Pancreas (tissue), 10 donors: ENCODE data around the gene NGF. TPM values are rescaled to one million over a fixed set of nuclear protein-coding genes. Genes with fewer than 3 reads are reported as not detected.
"Not testable (repeated sequence)": the region's sequence is repeated elsewhere in the genome, so short reads cannot be mapped to it uniquely, and the experiment has no call there.

Experiments used
- ATAC-seq, 4 donors: fragments of 200-7000 bp; cut with Tn5 transposase; one replicate each; pipeline versions ENCODE4 v1.8.0 to v1.9.1; 2020; ENCODE audit warnings: mild to moderate bottlenecking in 4 of 4, moderate library complexity in 4 of 4
- DNase-seq, 6 donors: peaks; one replicate each; pipeline ENCODE4 v3.0.0-alpha.2; 2020
- FAIRE-seq: peaks from 2 replicates; lab custom pipeline; 2012; peaks lifted over from hg19 to GRCh38; lab: Jason Lieb, UNC
- H3K27ac ChIP-seq, 4 donors: fragments of 200-600 bp; sonication (generic); 1 replicate in 3 of 4; 2 replicates in 1 of 4; pipeline versions ENCODE4 v1.5.0 to v1.8.0; 2020
- H3K27me3 ChIP-seq, 4 donors: fragments of 200-600 bp; one replicate each; pipeline ENCODE4 v1.8.0; 2021
- H3K36me3 ChIP-seq, 3 donors: fragments of 200-600 bp; sonication (generic) in 1 of 3; one replicate each; pipeline versions ENCODE4 v1.5.0 to v1.8.0; 2020 to 2021
- H3K4me1 ChIP-seq, 3 donors: fragments of 200-600 bp; one replicate each; pipeline ENCODE4 v1.8.0; 2021
- H3K4me3 ChIP-seq, 4 donors: fragments of 200-600 bp; sonication (generic) in 2 of 4; one replicate each; pipeline versions ENCODE4 v1.5.0 to v1.8.0; 2020 to 2021
- H3K9me3 ChIP-seq, 4 donors: fragments of 200-600 bp; one replicate each; pipeline ENCODE4 v1.8.0; 2021
- WGBS, 2 donors: extraction: QIAGEN DNeasy Blood & Tissue Kit; methylation state at CpG; one replicate each; pipeline ENCODE4 v1.1.7; 2013; 5-methylcytosine and 5-hydroxymethylcytosine counted together
- intact Hi-C, 3 donors: fragments of 100-400 bp; cut with DNase I; formaldehyde crosslinking; loops; one replicate each; pipeline versions ENCODE4 v1.11.1 to v1.14.2; 2022
- polyA plus RNA-seq, 2 donors: library from polyadenylated mRNA; stranded (reverse); fragments of 200-250 nt; gene quantifications; one replicate each; pipeline ENCODE4 v1.2.3, GENCODE V29; 2013
- total RNA-seq, 6 donors: library from RNA; stranded (reverse); fragmentation: NEBNext Ultra II Directional in 4 of 6; extraction: Animal tissue kit (Norgen Biotek cat#: 25700) in 4 of 6; gene quantifications; one replicate each; pipeline versions ENCODE4 v1.2.1 to v1.2.4, GENCODE V29; 2021 to 2023
- TF ChIP-seq, protein P1 (sequence below), 4 donors: fragments of 200-600 bp; sonication (generic) in 3 of 4; IDR thresholded peaks; one replicate each; pipeline versions ENCODE4 v1.5.0 to v1.8.0; 2021; ENCODE audit warnings: antibody characterized with exemption in 4 of 4
- donor health status: healthy with polysubstance abuse.
- donor health status: DM: no; HTN: no; CAD: no; lungs with moderate emphysema.
- donor health status: DM: no; HTN: no; CAD: no.
- donor health status: control.
- donor health status: control.
- donor health status: Bipolar disorder and iron deficiency.
- donor health status: DM: yes; HTN: yes; CAD: no.
- donor health status: DM: no; HTN: no; CAD: no.
- donor health status: DM: no; HTN: no; CAD: no.
- donor health status: DM: yes; HTN: yes; CAD: no.

Gene NGF
- total and polyA plus RNA-seq, 8 donors: 0.25 to 1.1 (median 0.54) TPM; not detected in 2

DNA sequence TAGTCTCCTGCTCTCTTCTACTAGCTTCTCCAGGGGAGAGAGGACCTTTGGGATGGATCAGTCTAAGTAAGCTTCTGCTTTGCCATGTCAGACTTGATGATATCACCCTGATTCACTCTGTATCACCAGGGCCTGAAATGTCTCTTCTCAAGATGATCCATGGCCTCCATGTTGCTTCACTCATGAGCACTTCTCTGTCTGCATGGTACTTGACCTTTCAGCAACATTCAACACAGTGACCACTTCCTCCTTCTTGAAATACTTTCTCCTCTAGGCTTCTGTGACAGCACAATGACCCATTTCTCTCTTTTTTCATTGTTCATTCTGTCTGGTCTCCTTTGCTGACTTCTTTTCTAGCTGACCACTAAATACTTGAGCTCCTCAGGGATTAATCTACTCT lies 35.3 kb upstream of the NGF start:
- Histone ChIP-seq H3K27ac (no peak overlapping the region), H3K4me3 (no peak overlapping the region), H3K36me3 (no peaks in the 10 kb centered on the region), H3K9me3 (no peaks in the 10 kb centered on the region), H3K4me1 (no peaks in the 10 kb centered on the region), H3K27me3 (no peaks in the 10 kb centered on the region)
- no peak for FAIRE-seq
- TF ChIP-seq, protein P1, sequence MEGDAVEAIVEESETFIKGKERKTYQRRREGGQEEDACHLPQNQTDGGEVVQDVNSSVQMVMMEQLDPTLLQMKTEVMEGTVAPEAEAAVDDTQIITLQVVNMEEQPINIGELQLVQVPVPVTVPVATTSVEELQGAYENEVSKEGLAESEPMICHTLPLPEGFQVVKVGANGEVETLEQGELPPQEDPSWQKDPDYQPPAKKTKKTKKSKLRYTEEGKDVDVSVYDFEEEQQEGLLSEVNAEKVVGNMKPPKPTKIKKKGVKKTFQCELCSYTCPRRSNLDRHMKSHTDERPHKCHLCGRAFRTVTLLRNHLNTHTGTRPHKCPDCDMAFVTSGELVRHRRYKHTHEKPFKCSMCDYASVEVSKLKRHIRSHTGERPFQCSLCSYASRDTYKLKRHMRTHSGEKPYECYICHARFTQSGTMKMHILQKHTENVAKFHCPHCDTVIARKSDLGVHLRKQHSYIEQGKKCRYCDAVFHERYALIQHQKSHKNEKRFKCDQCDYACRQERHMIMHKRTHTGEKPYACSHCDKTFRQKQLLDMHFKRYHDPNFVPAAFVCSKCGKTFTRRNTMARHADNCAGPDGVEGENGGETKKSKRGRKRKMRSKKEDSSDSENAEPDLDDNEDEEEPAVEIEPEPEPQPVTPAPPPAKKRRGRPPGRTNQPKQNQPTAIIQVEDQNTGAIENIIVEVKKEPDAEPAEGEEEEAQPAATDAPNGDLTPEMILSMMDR (IDR thresholded peaks at IDR 0.05): no peak
- ATAC-seq: no peak
- intact Hi-C loops: no loop called here
- no peak for DNase-seq

DNA sequence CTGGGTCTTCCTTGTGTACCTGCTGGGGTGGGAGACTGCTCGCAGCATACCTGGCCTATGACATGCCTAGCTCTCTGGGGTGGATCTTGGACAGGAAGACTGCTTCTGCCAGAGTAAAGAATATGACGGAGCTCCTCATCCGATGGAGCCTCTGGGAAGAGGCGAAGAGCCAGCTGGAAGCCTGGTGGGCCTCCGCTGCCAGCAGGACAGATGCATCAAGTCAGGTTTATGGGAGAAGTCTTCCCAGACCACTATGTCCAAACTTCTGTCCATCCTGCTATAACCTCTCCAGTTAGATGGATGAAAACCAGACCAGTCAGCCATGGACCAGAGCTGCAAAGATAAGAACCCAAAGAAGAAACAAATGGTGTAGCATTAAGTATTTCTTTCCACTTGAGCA lies 27.7 kb upstream of the NGF start:
- ATAC-seq (no peak), FAIRE-seq (no peak), DNase-seq (no peak)
- TF ChIP-seq, protein P1 (IDR thresholded peaks at IDR 0.05): no peak
- Histone ChIP-seq H3K27me3 (no peaks in the 10 kb centered on the region), H3K36me3 (no peaks in the 10 kb centered on the region), H3K4me3 (no peak overlapping the region), H3K9me3 (no peaks in the 10 kb centered on the region), H3K4me1 (no peaks in the 10 kb centered on the region), H3K27ac (no peak overlapping the region)
- WGBS, 2 donors: 87 to 93% methylated on average over 5 of the region's 5 CpGs
- intact Hi-C loops: no loop called here

DNA sequence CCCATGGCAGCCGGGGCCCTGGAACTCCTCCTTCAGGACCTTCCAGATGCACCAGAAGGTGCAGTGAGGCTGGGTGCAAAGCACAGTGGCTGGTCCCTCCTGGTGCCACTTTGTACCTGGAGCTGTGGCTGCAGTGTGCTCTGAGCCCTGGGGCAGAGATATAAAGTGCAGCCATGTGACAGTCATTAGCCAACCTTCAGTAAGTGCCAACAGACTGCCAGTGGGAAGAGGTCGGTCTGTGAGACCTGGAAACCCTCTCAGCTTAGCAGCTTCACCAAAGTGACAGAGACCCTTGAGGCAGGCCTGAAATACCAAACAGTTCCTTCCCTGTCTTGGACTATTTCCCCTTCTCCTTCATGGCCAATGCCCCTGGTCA lies 26.7 kb upstream of the NGF start:
- ATAC-seq: no peak

DNA sequence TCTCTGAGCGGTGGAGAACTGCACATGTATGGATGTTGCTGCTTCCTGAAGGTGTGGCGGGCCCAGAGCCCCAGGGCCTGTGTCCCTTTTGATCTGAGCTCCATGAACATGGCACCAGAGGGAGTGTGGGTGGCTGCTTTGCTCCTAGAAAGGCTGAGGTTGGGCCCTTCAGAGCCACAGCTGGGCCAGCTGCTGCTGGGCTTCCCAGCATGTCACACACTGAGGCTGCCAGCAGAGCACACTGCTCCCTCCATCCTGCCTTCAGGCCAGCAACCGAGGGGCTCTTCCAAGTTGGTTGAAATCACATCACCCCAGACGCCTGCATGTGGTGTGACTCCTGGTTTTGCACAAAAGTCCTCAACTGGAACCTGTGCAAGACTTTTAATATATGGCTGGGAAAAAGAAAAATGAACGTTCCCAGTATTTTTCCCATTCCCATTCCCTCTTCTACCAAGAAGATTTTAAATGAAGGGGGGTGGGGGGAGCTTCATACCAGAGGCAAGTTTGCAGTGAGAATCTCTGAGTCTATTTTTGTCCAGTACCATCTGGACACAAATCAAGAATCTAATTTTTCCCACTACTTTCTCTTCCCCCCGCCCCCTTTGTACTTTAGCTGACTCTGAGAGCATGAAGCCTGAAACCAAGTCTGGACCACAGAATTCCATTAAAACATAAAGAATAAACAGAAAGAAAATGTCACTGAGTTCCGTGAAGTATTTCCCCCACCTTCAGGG lies 26.2 kb upstream of the NGF start:
- intact Hi-C loops: no loop called here
- DNase-seq (no peak), ATAC-seq (peak in 1 of 4 donors; percentile 36), FAIRE-seq (no peak)
- TF ChIP-seq, protein P1 (IDR thresholded peaks at IDR 0.05): no peak
- no peak overlapping the region for H3K27ac ChIP-seq
- H3K9me3 ChIP-seq: no peaks in the 10 kb centered on the region
- H3K27me3 ChIP-seq: no peaks in the 10 kb centered on the region
- H3K4me1 ChIP-seq: no peaks in the 10 kb centered on the region
- 75 to 78% methylated on average over 7 of the region's 7 CpGs for WGBS, 2 donors
- no peaks in the 10 kb centered on the region for H3K36me3 ChIP-seq
- no peak overlapping the region for H3K4me3 ChIP-seq

More for the DNA sequence above, 26.7 kb upstream of the NGF start:
- TF ChIP-seq, protein P1 (IDR thresholded peaks at IDR 0.05): no peak
- Histone ChIP-seq H3K27ac (no peak overlapping the region), H3K4me3 (no peak overlapping the region), H3K9me3 (no peaks in the 10 kb centered on the region), H3K27me3 (no peaks in the 10 kb centered on the region), H3K4me1 (no peaks in the 10 kb centered on the region), H3K36me3 (no peaks in the 10 kb centered on the region)
- FAIRE-seq (no peak), DNase-seq (no peak)
- 65 to 77% methylated on average over 2 of the region's 2 CpGs for WGBS, 2 donors
- intact Hi-C loops: no loop called here

DNA sequence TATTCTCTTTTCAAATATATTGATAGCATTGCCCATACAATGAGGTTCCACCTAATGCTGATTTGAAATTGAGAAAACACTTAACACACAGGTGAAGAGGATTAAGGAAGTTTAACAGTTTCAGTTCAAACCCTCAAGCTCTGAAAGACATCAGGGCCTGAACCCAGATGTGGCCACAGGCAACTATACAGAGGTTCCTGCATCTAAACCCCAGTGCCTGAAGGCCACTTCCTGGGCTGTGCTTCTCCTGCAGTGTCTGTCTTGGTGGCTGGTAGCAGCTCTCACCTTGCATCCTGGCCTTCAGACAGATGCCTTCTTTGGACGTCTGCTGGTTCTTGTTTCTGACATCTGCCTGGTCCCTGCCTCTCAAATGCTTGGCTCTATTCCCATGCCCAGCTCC lies 25.1 kb upstream of the NGF start:
- no peak for ATAC-seq
- H3K27me3 ChIP-seq: no peaks in the 10 kb centered on the region
- H3K9me3 ChIP-seq: no peaks in the 10 kb centered on the region
- no peaks in the 10 kb centered on the region for H3K36me3 ChIP-seq
- intact Hi-C loops: no loop called here
- DNase-seq: no peak
- no peak for FAIRE-seq
- H3K4me1 ChIP-seq: no peaks in the 10 kb centered on the region
- TF ChIP-seq, protein P1 (IDR thresholded peaks at IDR 0.05): no peak
- H3K4me3 ChIP-seq: no peak overlapping the region
- no peak overlapping the region for H3K27ac ChIP-seq
- 72 to 79% methylated on average over 1 of the region's 1 CpG for WGBS, 2 donors

DNA sequence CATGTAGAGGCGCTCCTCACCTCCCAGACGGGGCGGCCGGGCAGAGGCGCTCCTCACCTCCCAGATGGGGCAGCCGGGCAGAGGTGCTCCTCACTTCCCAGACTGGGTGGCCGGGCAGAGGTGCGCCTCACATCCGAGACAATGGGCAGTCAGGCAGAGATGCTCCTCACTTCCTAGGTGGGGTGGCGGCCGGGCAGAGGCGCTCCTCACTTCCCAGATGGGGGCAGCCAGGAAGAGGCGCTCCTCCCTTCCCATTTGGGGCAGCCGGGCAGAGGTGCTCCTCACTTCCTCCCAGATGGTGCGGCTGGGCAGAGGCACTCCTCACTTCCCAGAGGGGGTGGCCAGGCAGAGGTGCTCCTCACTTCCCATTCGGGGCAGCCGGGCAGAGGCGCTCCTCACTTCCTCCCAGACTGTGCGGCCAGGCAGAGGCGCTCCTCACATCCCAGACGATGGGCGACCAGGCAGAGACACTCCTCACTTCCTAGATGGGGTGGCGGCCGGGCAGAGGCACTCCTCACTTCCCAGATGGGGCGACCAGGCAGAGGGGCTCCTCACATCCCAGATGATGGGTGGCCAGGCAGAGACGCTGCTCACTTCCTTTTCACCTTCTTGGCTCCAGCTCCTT lies 22.6 kb upstream of the NGF start:
- H3K36me3 ChIP-seq, FAIRE-seq, H3K27ac ChIP-seq, H3K4me3 ChIP-seq, ATAC-seq, H3K27me3 ChIP-seq, H3K4me1 ChIP-seq, H3K9me3 ChIP-seq, intact Hi-C loops: not testable (repeated sequence)
- 90 to 91% methylated on average over 20 to 26 of the region's 26 CpGs for WGBS, 2 donors
- peak in 1 of 6 donors; percentile 43 for DNase-seq

DNA sequence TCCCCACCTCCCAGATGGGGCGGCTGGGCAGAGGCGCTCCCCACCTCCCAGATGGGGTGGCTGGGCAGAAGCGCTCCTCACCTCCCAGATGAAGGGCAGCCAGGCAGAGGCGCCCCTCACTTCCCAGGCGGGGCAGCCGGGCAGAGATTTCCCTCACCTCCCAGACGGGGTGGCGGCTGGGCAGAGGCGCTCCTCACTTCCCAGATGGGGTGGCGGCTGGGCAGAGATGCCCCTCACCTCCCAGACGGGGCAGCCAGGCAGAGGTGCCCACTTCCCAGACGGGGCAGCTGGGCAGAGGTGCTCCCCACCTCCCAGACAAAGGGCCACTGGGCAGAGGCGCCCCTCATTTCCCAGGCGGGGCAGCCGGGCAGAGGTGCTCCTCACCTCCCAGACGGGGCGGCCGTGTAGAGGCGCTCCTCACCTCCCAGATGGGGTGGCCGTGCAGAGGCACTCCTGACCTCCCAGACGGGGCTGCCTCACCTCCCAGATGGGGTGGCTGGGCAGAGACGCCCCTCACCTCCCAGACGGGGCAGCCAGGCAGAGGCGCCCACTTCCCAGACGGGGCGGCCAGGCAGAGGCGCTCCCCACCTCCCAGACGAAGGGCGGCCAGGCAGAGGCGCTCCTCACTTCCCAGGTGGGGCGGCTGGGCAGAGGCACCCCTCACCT lies 21.9 kb upstream of the NGF start:
- H3K9me3 ChIP-seq, H3K4me3 ChIP-seq, H3K27me3 ChIP-seq, H3K27ac ChIP-seq, H3K36me3 ChIP-seq, ATAC-seq, intact Hi-C loops, H3K4me1 ChIP-seq, FAIRE-seq: not testable (repeated sequence)
- WGBS, 2 donors: 88 to 93% methylated on average over 24 to 31 of the region's 31 CpGs
- peak in 2 of 6 donors; percentile 15 to 55 for DNase-seq
